H9 (cell line): ENCODE data around the gene ARHGAP9. TPM values are rescaled to one million over a fixed set of nuclear protein-coding genes. Genes with fewer than 3 reads are reported as not detected.

Source experiments
- DNase-seq: peaks from one replicate; pipeline ENCODE4 v3.0.0-alpha.2; 2017
- H2AFZ ChIP-seq: one replicate; pipeline ENCODE4 v1.6.1; 2013; ENCODE audit warnings: mild to moderate bottlenecking, low read length, control low read depth, moderate library complexity
- H2AK5ac ChIP-seq: 2 replicates; pipeline ENCODE4 v1.6.1; 2013; ENCODE audit warnings: low read length, control low read depth, mixed read lengths; ENCODE audit not compliant: insufficient read length
- H2BK120ac ChIP-seq: one replicate; pipeline ENCODE4 v1.6.1; 2013; ENCODE audit warnings: low read depth, mild to moderate bottlenecking, low read length, control low read depth, inconsistent platforms; ENCODE audit not compliant: poor library complexity, severe bottlenecking
- H2BK12ac ChIP-seq: 2 replicates; pipeline ENCODE4 v1.6.1; 2013; ENCODE audit warnings: low read length, control low read depth, mixed read lengths, low read depth; ENCODE audit not compliant: insufficient read length
- H2BK15ac ChIP-seq: 2 replicates; pipeline ENCODE4 v1.6.1; 2013; ENCODE audit warnings: low read depth, low read length, control low read depth
- H2BK20ac ChIP-seq: one replicate; pipeline ENCODE4 v1.6.1; 2013; ENCODE audit warnings: low read depth, mild to moderate bottlenecking, low read length, control low read depth, inconsistent platforms; ENCODE audit not compliant: poor library complexity, severe bottlenecking
- H2BK5ac ChIP-seq: 2 replicates; pipeline ENCODE4 v1.6.1; 2013; ENCODE audit warnings: low read length, control low read depth, mixed read lengths; ENCODE audit not compliant: insufficient read length
- H3K14ac ChIP-seq: 2 replicates; pipeline ENCODE4 v1.6.1; 2013; ENCODE audit warnings: low read length, control low read depth; ENCODE audit not compliant: insufficient read depth
- H3K18ac ChIP-seq: 2 replicates; pipeline ENCODE4 v1.6.1; 2013; ENCODE audit warnings: low read depth, mild to moderate bottlenecking, mixed read lengths, low read length, control low read depth; ENCODE audit not compliant: insufficient read length
- H3K23ac ChIP-seq: 2 replicates; pipeline ENCODE4 v1.6.1; 2013; ENCODE audit warnings: low read length, control low read depth, mixed read lengths, low read depth; ENCODE audit not compliant: insufficient read length
- H3K23me2 ChIP-seq: 2 replicates; pipeline ENCODE4 v1.6.1; 2013; ENCODE audit warnings: low read depth, mild to moderate bottlenecking, mixed read lengths, low read length, control low read depth; ENCODE audit not compliant: insufficient read length, poor library complexity, severe bottlenecking
- H3K27ac ChIP-seq: 2 replicates; pipeline ENCODE4 v1.5.1; 2013; ENCODE audit warnings: low read length, control low read depth, mixed read lengths, low read depth; ENCODE audit not compliant: insufficient read length
- H3K27me3 ChIP-seq: 2 replicates; pipeline ENCODE4 v1.6.1; 2013; ENCODE audit warnings: low read length, control low read depth, inconsistent platforms; ENCODE audit not compliant: insufficient read depth
- H3K4ac ChIP-seq: 2 replicates; pipeline ENCODE4 v1.6.1; 2013; ENCODE audit warnings: low read depth, mild to moderate bottlenecking, control low read depth, inconsistent platforms, low read length, moderate library complexity
- H3K4me1 ChIP-seq: 2 replicates; pipeline ENCODE4 v1.6.1; 2013; ENCODE audit warnings: low read length, control low read depth, inconsistent platforms; ENCODE audit not compliant: insufficient read depth
- H3K4me2 ChIP-seq: 2 replicates; pipeline ENCODE4 v1.6.1; 2013; ENCODE audit warnings: low read length, control low read depth, mixed read lengths; ENCODE audit not compliant: insufficient read length, insufficient read depth
- H3K56ac ChIP-seq: 2 replicates; pipeline ENCODE4 v1.6.1; 2013; ENCODE audit warnings: low read depth, mild to moderate bottlenecking, mixed read lengths, low read length, control low read depth; ENCODE audit not compliant: insufficient read length
- H3K79me1 ChIP-seq: 2 replicates; pipeline ENCODE4 v1.6.1; 2013; ENCODE audit warnings: low read depth, mild to moderate bottlenecking, moderate library complexity, low read length, control low read depth, inconsistent platforms; ENCODE audit not compliant: insufficient read depth, poor library complexity, severe bottlenecking
- H3K79me2 ChIP-seq: 2 replicates; pipeline ENCODE4 v1.6.1; 2013; ENCODE audit warnings: low read length, control low read depth, inconsistent platforms; ENCODE audit not compliant: insufficient read depth
- H3K9ac ChIP-seq: 2 replicates; pipeline ENCODE4 v1.6.1; 2013; ENCODE audit warnings: low read length, control low read depth, mixed read lengths; ENCODE audit not compliant: insufficient read length; ENCODE audit errors: extremely low read depth
- H3K9me3 ChIP-seq: one replicate; pipeline ENCODE4 v1.6.1; 2013; ENCODE audit warnings: low read depth, low read length, inconsistent platforms; ENCODE audit not compliant: control insufficient read depth
- H3T11ph ChIP-seq: one replicate; pipeline ENCODE4 v1.6.1; 2013; ENCODE audit warnings: mild to moderate bottlenecking, low read length, control low read depth, inconsistent platforms
- H4K20me1 ChIP-seq: one replicate; pipeline ENCODE4 v1.6.1; 2013; ENCODE audit not compliant: control insufficient read depth, insufficient read length, insufficient read depth
- H4K5ac ChIP-seq: 2 replicates; pipeline ENCODE4 v1.6.1; 2013; ENCODE audit warnings: low read depth, mild to moderate bottlenecking, mixed read lengths, low read length, control low read depth; ENCODE audit not compliant: insufficient read length
- H4K8ac ChIP-seq: replicated peaks from 2 replicates; pipeline ENCODE4 v1.6.1; 2013; ENCODE audit warnings: low read length, control low read depth, mixed read lengths, low read depth; ENCODE audit not compliant: insufficient read length
- H4K91ac ChIP-seq: 2 replicates; pipeline ENCODE4 v1.6.1; 2013; ENCODE audit warnings: low read depth, mild to moderate bottlenecking, moderate library complexity, mixed read lengths, low read length, control low read depth; ENCODE audit not compliant: insufficient read length
- H3K27ac Mint-ChIP-seq, 3 experiments: 2 replicates in 2 of 3; 3 replicates in 1 of 3; pipeline ENCODE4 v1.8.0; 2020 to 2021; ENCODE audit warnings: mixed read lengths in 3 of 3, mild to moderate bottlenecking in 1 of 3, moderate library complexity in 1 of 3
- H3K27me3 Mint-ChIP-seq: 2 replicates; pipeline ENCODE4 v1.8.0; 2021; ENCODE audit warnings: low read depth, mild to moderate bottlenecking, moderate library complexity, mixed read lengths
- H3K36me3 Mint-ChIP-seq, 3 experiments: 2 replicates in 2 of 3; 3 replicates in 1 of 3; pipeline ENCODE4 v1.8.0; 2020 to 2021; ENCODE audit warnings: low read depth in 3 of 3, mixed read lengths in 3 of 3; ENCODE audit not compliant: insufficient read depth in 1 of 3
- H3K4me1 Mint-ChIP-seq, 2 experiments: 2 replicates each; pipeline ENCODE4 v1.8.0; 2020; ENCODE audit warnings: mixed read lengths in 2 of 2
- H3K4me3 Mint-ChIP-seq, 2 experiments: 2 replicates in 1 of 2; 3 replicates in 1 of 2; pipeline ENCODE4 v1.8.0; 2020 to 2021; ENCODE audit warnings: mild to moderate bottlenecking in 2 of 2, mixed read lengths in 2 of 2, moderate library complexity in 1 of 2
- H3K9me3 Mint-ChIP-seq, 2 experiments: 2 replicates in 1 of 2; 3 replicates in 1 of 2; pipeline ENCODE4 v1.8.0; 2020; ENCODE audit warnings: mild to moderate bottlenecking in 2 of 2, mixed read lengths in 2 of 2, moderate library complexity in 1 of 2
- WGBS: extraction: QIAGEN DNeasy Blood & Tissue Kit; methylation state at CpG from one replicate; pipeline ENCODE4 v1.1.7; 2013; ENCODE audit warnings: missing lambda C conversion rate, low lambda C conversion rate, mixed read lengths; ENCODE audit not compliant: insufficient read length; ENCODE audit errors: extremely low coverage; 5-methylcytosine and 5-hydroxymethylcytosine counted together
- total RNA-seq: library from RNA; stranded (reverse); gene quantifications from 2 replicates; pipeline ENCODE4 v1.2.1, GENCODE V29; 2021
- TF ChIP-seq, protein P1 (sequence below): fragments of 200-600 bp; sonication (generic); conservative IDR thresholded peaks from 3 replicates; pipeline ENCODE4 v1.8.0; 2021; ENCODE audit warnings: antibody characterized with exemption, mild to moderate bottlenecking

The ARHGAP9 gene
- total RNA-seq, 1 experiment from 2014 or later: 3.7 TPM

DNA sequence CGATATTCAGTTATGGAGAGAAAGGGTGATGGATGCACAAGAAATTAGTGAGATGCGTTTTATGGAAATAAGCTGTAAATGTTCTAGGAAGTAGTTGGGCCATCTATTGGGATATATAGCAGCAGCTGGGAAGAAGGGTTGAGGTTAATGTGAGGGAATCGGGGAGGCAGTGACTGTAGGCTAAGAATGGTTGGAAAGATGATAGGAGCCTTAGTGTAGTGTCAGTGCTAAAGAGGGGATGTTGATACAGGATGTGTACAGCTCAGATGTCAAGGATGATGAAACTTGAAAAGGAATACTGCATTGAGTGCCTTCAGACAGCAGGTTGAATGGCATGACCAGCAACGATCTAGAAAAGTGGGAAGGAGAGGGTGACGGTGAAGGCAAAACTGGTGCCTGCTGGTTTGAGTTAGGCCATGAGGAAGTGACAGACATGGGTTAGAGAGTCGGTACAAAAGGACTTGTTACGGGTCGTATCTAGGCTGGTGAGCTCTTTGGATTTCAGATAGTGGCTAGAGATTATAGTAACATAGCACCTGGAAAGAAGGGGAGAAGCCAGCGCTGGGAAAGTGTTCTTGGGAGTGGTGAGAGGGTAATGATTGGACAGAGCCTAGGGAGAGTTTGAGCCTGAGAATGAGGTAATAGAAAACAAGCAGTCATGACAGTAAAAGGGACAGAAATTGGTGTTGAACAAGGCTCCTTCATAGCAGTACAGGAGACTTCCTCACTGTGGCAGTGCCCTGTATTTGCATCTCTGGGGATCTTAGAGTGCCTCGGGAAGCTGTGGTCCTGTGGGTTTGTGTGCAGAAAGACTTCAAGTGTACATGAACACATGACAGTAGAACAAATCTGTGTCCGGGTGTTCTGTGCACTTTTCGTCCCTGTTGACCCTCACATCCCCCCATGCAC, 17.8 kb upstream of the ARHGAP9 start:
- no peak overlapping the region for H3K9ac ChIP-seq
- no peak overlapping the region for H3K18ac ChIP-seq
- H3K23me2 ChIP-seq: no peaks in the 10 kb centered on the region
- H2BK15ac ChIP-seq: no peak overlapping the region
- H2BK12ac ChIP-seq: no peak overlapping the region
- H3K4ac ChIP-seq: no peak overlapping the region
- H2BK120ac ChIP-seq: no peak overlapping the region
- no peaks in the 10 kb centered on the region for H3K27me3 ChIP-seq
- no peak overlapping the region for H3K27ac ChIP-seq
- no peak overlapping the region for H2AFZ ChIP-seq
- H3K4me1 ChIP-seq: no peaks in the 10 kb centered on the region
- H2BK5ac ChIP-seq: no peak overlapping the region
- no peak overlapping the region for H4K8ac ChIP-seq
- H2AK5ac ChIP-seq: no peak overlapping the region
- Mint-ChIP-seq H3K4me3 (no peak overlapping the region), H3K4me1 (peaks cover 0 to 2% of the 10 kb centered on the region in 2 experiments; a peak in 2 of 4 replicates), H3K9me3 (peaks cover 4 to 6% of the 10 kb centered on the region in 2 experiments; a peak in 3 of 5 replicates), H3K36me3 (peaks cover 75 to 87% (median 78%) of the 10 kb centered on the region in 3 experiments), H3K27me3 (no peaks in the 10 kb centered on the region), H3K27ac (peak overlapping the region in 2 of 3 experiments; percentile 27 to 67; a peak in 5 of 7 replicates)
- H4K91ac ChIP-seq: no peak overlapping the region
- H3K23ac ChIP-seq: no peak overlapping the region
- H4K20me1 ChIP-seq: no peaks in the 10 kb centered on the region
- 100% methylated on average over 1 of the region's 12 CpGs for WGBS
- no peak overlapping the region for H3T11ph ChIP-seq
- DNase-seq: no peak
- no peak overlapping the region for H3K4me2 ChIP-seq
- H4K5ac ChIP-seq: no peak overlapping the region
- no peaks in the 10 kb centered on the region for H3K9me3 ChIP-seq
- no peak overlapping the region for H3K56ac ChIP-seq
- TF ChIP-seq, protein P1, sequence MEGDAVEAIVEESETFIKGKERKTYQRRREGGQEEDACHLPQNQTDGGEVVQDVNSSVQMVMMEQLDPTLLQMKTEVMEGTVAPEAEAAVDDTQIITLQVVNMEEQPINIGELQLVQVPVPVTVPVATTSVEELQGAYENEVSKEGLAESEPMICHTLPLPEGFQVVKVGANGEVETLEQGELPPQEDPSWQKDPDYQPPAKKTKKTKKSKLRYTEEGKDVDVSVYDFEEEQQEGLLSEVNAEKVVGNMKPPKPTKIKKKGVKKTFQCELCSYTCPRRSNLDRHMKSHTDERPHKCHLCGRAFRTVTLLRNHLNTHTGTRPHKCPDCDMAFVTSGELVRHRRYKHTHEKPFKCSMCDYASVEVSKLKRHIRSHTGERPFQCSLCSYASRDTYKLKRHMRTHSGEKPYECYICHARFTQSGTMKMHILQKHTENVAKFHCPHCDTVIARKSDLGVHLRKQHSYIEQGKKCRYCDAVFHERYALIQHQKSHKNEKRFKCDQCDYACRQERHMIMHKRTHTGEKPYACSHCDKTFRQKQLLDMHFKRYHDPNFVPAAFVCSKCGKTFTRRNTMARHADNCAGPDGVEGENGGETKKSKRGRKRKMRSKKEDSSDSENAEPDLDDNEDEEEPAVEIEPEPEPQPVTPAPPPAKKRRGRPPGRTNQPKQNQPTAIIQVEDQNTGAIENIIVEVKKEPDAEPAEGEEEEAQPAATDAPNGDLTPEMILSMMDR: no peak
- H3K79me1 ChIP-seq: no peaks in the 10 kb centered on the region
- H3K79me2 ChIP-seq: no peaks in the 10 kb centered on the region
- H3K14ac ChIP-seq: no peak overlapping the region
- H2BK20ac ChIP-seq: no peak overlapping the region
